SU-DHL-6 (cell line): ENCODE measurements around the gene CLVS2.

Source experiments
- CTCF ChIP-seq: fragments of 200-600 bp; sonication (generic); IDR thresholded peaks from one replicate; pipeline ENCODE4 v1.5.1; 2017; ENCODE audit warnings: antibody characterized with exemption, mild to moderate bottlenecking, low read length, moderate library complexity; ENCODE audit not compliant: insufficient read depth, poor library complexity, severe bottlenecking
- EZH2phosphoT487 ChIP-seq: fragments of 200-600 bp; sonication (generic), shearing (Covaris generic); conservative IDR thresholded peaks from 2 replicates; pipeline ENCODE4 v1.6.1; 2018; ENCODE audit warnings: mild to moderate bottlenecking, antibody characterized with exemption, low read length, moderate library complexity, mixed read lengths

GRCh38 chr6:122994256-122994655 is 1.8 kb upstream of the CLVS2 start:
- TF ChIP-seq CTCF (no peak), EZH2phosphoT487 (no peak)
